A673 (cell line): ENCODE results near the gene ZMYND8.

Experiments
- CTCF ChIP-seq: fragments of 300-800, 200-600 bp; sonication (generic); conservative IDR thresholded peaks from 2 replicates; pipeline ENCODE4 v1.5.1; 2017; ENCODE audit warnings: low read depth, mild to moderate bottlenecking, antibody characterized with exemption, low read length, moderate library complexity, mixed read lengths
- EZH2 ChIP-seq: fragments of 200-600 bp; sonication (generic); IDR thresholded peaks from 2 replicates; pipeline ENCODE4 v1.6.1; 2017; ENCODE audit warnings: borderline replicate concordance, low read depth, mild to moderate bottlenecking, mixed read lengths, antibody characterized with exemption, low read length; ENCODE audit not compliant: poor library complexity, severe bottlenecking

DNA sequence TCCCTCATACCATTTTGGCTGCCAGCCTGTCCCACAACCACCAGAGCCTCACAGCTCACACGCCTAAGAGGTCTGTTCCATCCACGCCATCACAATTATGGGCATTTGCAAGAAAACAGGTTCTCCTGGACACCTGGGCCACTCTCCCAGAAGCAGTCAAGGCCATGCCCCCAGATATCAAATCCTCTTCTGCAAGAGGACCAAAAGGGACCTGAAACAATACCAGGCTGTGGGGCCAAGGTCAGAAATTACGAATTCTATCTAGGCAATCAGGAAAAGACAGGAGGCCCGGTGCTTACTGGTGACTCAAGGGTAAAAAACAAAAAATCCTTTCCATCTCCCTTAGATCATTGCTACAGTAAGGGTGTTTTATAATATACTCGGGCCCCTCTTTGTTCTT lies 69.8 kb downstream of the ZMYND8 start:
- TF ChIP-seq CTCF (no peak), EZH2 (no peak)
